Adipose tissue (tissue), 3 donors: Measurements from ENCODE around the gene NCAPG. TPM values are rescaled to one million over a fixed set of nuclear protein-coding genes. Genes with fewer than 3 reads are reported as not detected.
"Not testable (repeated sequence)": the region's sequence is repeated elsewhere in the genome, so short reads cannot be mapped to it uniquely, and the experiment has no call there.

ENCODE experiments used
- H3K27ac ChIP-seq: one replicate; pipeline ENCODE4 v1.5.1; 2013; ENCODE audit warnings: low read depth, low read length
- WGBS, 3 donors: extraction: QIAGEN DNeasy Blood & Tissue Kit; methylation state at CpG; one replicate each; pipeline ENCODE4 v1.1.7; 2013; 5-methylcytosine and 5-hydroxymethylcytosine counted together
- polyA plus RNA-seq, 3 donors: library from polyadenylated mRNA; stranded (reverse); fragments of 200-250 nt; gene quantifications; one replicate each; pipeline ENCODE4 v1.2.3, GENCODE V29; 2013
- donor health status: healthy with polysubstance abuse.
- donor health status: Bipolar disorder and iron deficiency.
- donor health status: healthy.

Gene NCAPG
- polyA plus RNA-seq, 3 donors: 0.10 to 0.67 (median 0.10) TPM

GRCh38 chr4:17861906-17862305 is 51.1 kb downstream of the NCAPG start:
- not testable (repeated sequence) for H3K27ac ChIP-seq

- 88 to 100% (median 98%) methylated on average over 1 of the region's 1 CpG for WGBS, 3 donors
These were observed 55.1 kb downstream of the NCAPG start for GRCh38 chr4:17865866-17866363.

GRCh38 chr4:17866810-17867209 is 56.0 kb downstream of the NCAPG start:
- 25 to 90% (median 88%) methylated on average over 2 of the region's 2 CpGs for WGBS, 3 donors
- no peak overlapping the region for H3K27ac ChIP-seq

More at GRCh38 chr4:17865866-17866363, 55.1 kb downstream of the NCAPG start:
- no peak overlapping the region for H3K27ac ChIP-seq

GRCh38 chr4:17867276-17867675 is 56.5 kb downstream of the NCAPG start:
- WGBS, 3 donors: 41 to 84% (median 82%) methylated on average over 3 of the region's 3 CpGs
- no peak overlapping the region for H3K27ac ChIP-seq

GRCh38 chr4:17869327-17869726 is 58.5 kb downstream of the NCAPG start:
- 72 to 85% (median 82%) methylated on average over 2 of the region's 2 CpGs for WGBS, 3 donors

GRCh38 chr4:17875402-17876070 is 64.8 kb downstream of the NCAPG start:
- H3K27ac ChIP-seq: no peak overlapping the region
- 94 to 97% (median 97%) methylated on average over 4 of the region's 4 CpGs for WGBS, 3 donors

More at GRCh38 chr4:17869327-17869726, 58.5 kb downstream of the NCAPG start:
- no peak overlapping the region for H3K27ac ChIP-seq

- 95 to 98% (median 97%) methylated on average over 4 of the region's 4 CpGs for WGBS, 3 donors
- no peak overlapping the region for H3K27ac ChIP-seq
These were observed 66.2 kb downstream of the NCAPG start for GRCh38 chr4:17876943-17877342.

GRCh38 chr4:17877661-17878060 is 66.9 kb downstream of the NCAPG start:
- no peak overlapping the region for H3K27ac ChIP-seq
- WGBS, 3 donors: 47 to 88% (median 84%) methylated on average over 5 of the region's 5 CpGs

- H3K27ac ChIP-seq: no peak overlapping the region
- 93 to 98% (median 96%) methylated on average over 2 of the region's 2 CpGs for WGBS, 3 donors
These were observed 73.3 kb downstream of the NCAPG start for GRCh38 chr4:17884063-17884462.

- no peak overlapping the region for H3K27ac ChIP-seq
- 91 to 94% (median 93%) methylated on average over 2 of the region's 2 CpGs for WGBS, 3 donors
These were observed 73.7 kb downstream of the NCAPG start for GRCh38 chr4:17884511-17884910.

- WGBS, 3 donors: 93 to 100% (median 98%) methylated on average over 1 of the region's 1 CpG
- no peak overlapping the region for H3K27ac ChIP-seq
These were observed 78.9 kb downstream of the NCAPG start for GRCh38 chr4:17889692-17890091.

GRCh38 chr4:17894421-17894820 is 83.6 kb downstream of the NCAPG start:
- 80 to 85% (median 83%) methylated on average over 3 of the region's 3 CpGs for WGBS, 3 donors
- no peak overlapping the region for H3K27ac ChIP-seq

Other genes starting within 250 kb of the NCAPG start
- gene LAP3, start 233.8 kb upstream of the NCAPG start, polyA plus RNA-seq: 100 to 1,000 TPM in 1 of 3 donors, 10 to 100 TPM in 2; 30.7 to 101 (median 74.3) TPM
- gene MED28, start 196.3 kb upstream of the NCAPG start, polyA plus RNA-seq: 10 to 100 TPM in 2 of 3 donors, 1 to 10 TPM in 1; 5.5 to 14.7 (median 13.1) TPM
- gene FAM184B, start 29.4 kb upstream of the NCAPG start, polyA plus RNA-seq: under 1 TPM; under 0.01 to 0.03 (median 0.02) TPM
- 1 to 10 TPM; 6.1 to 9.7 (median 9.5) TPM for gene DCAF16, start 222 bp upstream of the NCAPG start, polyA plus RNA-seq
- 1 to 10 TPM; 1.2 to 1.9 (median 1.6) TPM for gene LCORL, start 210.8 kb downstream of the NCAPG start, polyA plus RNA-seq